IPS DF 4.7 (cell line): ENCODE measurements around the gene RNASE8.
"Not testable (repeated sequence)": the region's sequence is repeated elsewhere in the genome, so short reads cannot be mapped to it uniquely, and the experiment has no call there.

Experiments used
- DNase-seq: peaks from one replicate; pipeline ENCODE4 v3.0.0-alpha.2; 2013; ENCODE audit warnings: low spot score; ENCODE audit errors: extremely low read depth

Gene RNASE8

GRCh38 chr14:21029917-21030316, 27.7 kb upstream of the RNASE8 start, which contains the start of gene TPPP2:
Gene TPPP2, plus strand, starts transcription at chr14:21030217. Its CDS starts 365 bp downstream, at chr14:21030582.
- DNase-seq: no peak

- DNase-seq: no peak
Measured at GRCh38 chr14:21030531-21030930, 27.1 kb upstream of the RNASE8 start.

- DNase-seq: no peak
Measured at GRCh38 chr14:21032326-21033132, 25.1 kb upstream of the RNASE8 start.

- no peak for DNase-seq
Measured at GRCh38 chr14:21033133-21033698, 24.4 kb upstream of the RNASE8 start.

GRCh38 chr14:21034707-21035106, 22.9 kb upstream of the RNASE8 start, which contains the start of gene RNASE13:
Gene RNASE13, minus strand, starts transcription at chr14:21034807. Its CDS starts 519 bp downstream, at chr14:21034288.
- DNase-seq: no peak

GRCh38 chr14:21036751-21037150, 20.9 kb upstream of the RNASE8 start:
- DNase-seq: no peak

GRCh38 chr14:21037156-21037555, 20.5 kb upstream of the RNASE8 start:
- no peak for DNase-seq

- DNase-seq: no peak
Measured at GRCh38 chr14:21038441-21039422, 18.9 kb upstream of the RNASE8 start.

- no peak for DNase-seq
Measured at GRCh38 chr14:21039585-21040369, 17.8 kb upstream of the RNASE8 start.

GRCh38 chr14:21040370-21040925, 17.2 kb upstream of the RNASE8 start:
- no peak for DNase-seq

GRCh38 chr14:21040941-21041340, 16.7 kb upstream of the RNASE8 start:
- DNase-seq: not testable (repeated sequence)

- DNase-seq: no peak
Measured at GRCh38 chr14:21041676-21042433, 15.8 kb upstream of the RNASE8 start, which contains the start of gene RNASE7. Gene RNASE7, plus strand, starts transcription at chr14:21042362. Its CDS starts 631 bp downstream, at chr14:21042993.

GRCh38 chr14:21042918-21043317, 14.7 kb upstream of the RNASE8 start:
- DNase-seq: no peak

GRCh38 chr14:21043387-21043973, 14.1 kb upstream of the RNASE8 start:
- DNase-seq: no peak

GRCh38 chr14:21043974-21044618, 13.5 kb upstream of the RNASE8 start:
- no peak for DNase-seq

GRCh38 chr14:21047378-21047781, 10.2 kb upstream of the RNASE8 start:
- no peak for DNase-seq

GRCh38 chr14:21048638-21049037, 9.0 kb upstream of the RNASE8 start:
- DNase-seq: no peak

GRCh38 chr14:21049271-21049673, 8.3 kb upstream of the RNASE8 start:
- DNase-seq: no peak

- DNase-seq: no peak
Measured at GRCh38 chr14:21050597-21050996, 7.0 kb upstream of the RNASE8 start.
